ENCODE data around the gene PROS1. TPM values are rescaled to one million over a fixed set of nuclear protein-coding genes. Genes with fewer than 3 reads are reported as not detected.
"Not testable (repeated sequence)": the region's sequence is repeated elsewhere in the genome, so short reads cannot be mapped to it uniquely, and the experiment has no call there.

The PROS1 gene
- total and polyA plus RNA-seq, 2 donors (not counting 1 experiment from before 2014, with no cell fraction given): 0.03 TPM; not detected in 1

- CTCF ChIA-PET: no interaction called here
- H3K9me3 Mint-ChIP-seq (ENCODE audit: insufficient read depth): no peaks in the 10 kb centered on the region
- Histone ChIP-seq H3K4me3 (ENCODE audit: control extremely low read depth in 1 of 5, extremely low read depth in 1 of 5, insufficient read depth in 1 of 5, low read depth in 2 of 5, low read length in 4 of 5) (no peak overlapping the region), H3K79me2 (ENCODE audit: control insufficient read depth, insufficient read depth, low read length) (no peaks in the 10 kb centered on the region), H4K20me1 (ENCODE audit: control insufficient read depth, insufficient read depth, low read length, poor library complexity, severe bottlenecking) (no peaks in the 10 kb centered on the region), H2AFZ (ENCODE audit: insufficient read depth, low read depth, low read length, poor library complexity, severe bottlenecking) (no peak overlapping the region), H3K9ac (ENCODE audit: low read length) (no peak overlapping the region), H3K27me3 (replicated peaks in 1 of 4; ENCODE audit: control extremely low read depth in 1 of 4, control insufficient read depth in 3 of 4, insufficient read depth in 4 of 4, low read length in 3 of 4) (no peaks in the 10 kb centered on the region), H3K4me2 (replicated peaks; ENCODE audit: low read depth, low read length, poor library complexity, severe bottlenecking) (no peak overlapping the region), H3K9me3 (ENCODE audit: control extremely low read depth in 1 of 3, control insufficient read depth in 2 of 3, insufficient read depth in 1 of 3, low read length in 2 of 3) (no peaks in the 10 kb centered on the region), H3K4me1 (ENCODE audit: control insufficient read depth in 2 of 2, insufficient read depth in 2 of 2, low read length in 2 of 2) (no peaks in the 10 kb centered on the region), H3K27ac (ENCODE audit: low read length in 2 of 2) (no peak overlapping the region), H3K36me3 (replicated peaks in 1 of 2; ENCODE audit: control extremely low read depth in 1 of 2, control insufficient read depth in 1 of 2, extremely low read depth in 1 of 2, insufficient read depth in 2 of 2, low read length in 1 of 2) (no peaks in the 10 kb centered on the region)
- no peaks in the 10 kb centered on the region for H3K27me3 Mint-ChIP-seq
- intact Hi-C loops (cut with micrococcal nuclease): no loop called here
- no peaks in the 10 kb centered on the region for H3K4me1 Mint-ChIP-seq
- TF ChIP-seq EZH2 (IDR thresholded peaks at IDR 0.05; ENCODE audit: borderline replicate concordance, insufficient read depth, low read depth, low read length, poor library complexity, severe bottlenecking): no peak
- no peak for TF ChIP-seq CTCF (IDR thresholded peaks at IDR 0.05)
- POLR2A ChIA-PET: no interaction called here
- DNase-seq (no peak), ATAC-seq (ENCODE audit: low read depth) (no peak)
- no peak overlapping the region for H3K4me3 Mint-ChIP-seq
- WGBS (ENCODE audit: insufficient coverage): no CpG with 5 or more reads among the region's 2 CpGs
- H3K27ac Mint-ChIP-seq: no peak overlapping the region
These were observed 50.7 kb downstream of the PROS1 start for GRCh38 chr3:93923006-93923405.

DNA sequence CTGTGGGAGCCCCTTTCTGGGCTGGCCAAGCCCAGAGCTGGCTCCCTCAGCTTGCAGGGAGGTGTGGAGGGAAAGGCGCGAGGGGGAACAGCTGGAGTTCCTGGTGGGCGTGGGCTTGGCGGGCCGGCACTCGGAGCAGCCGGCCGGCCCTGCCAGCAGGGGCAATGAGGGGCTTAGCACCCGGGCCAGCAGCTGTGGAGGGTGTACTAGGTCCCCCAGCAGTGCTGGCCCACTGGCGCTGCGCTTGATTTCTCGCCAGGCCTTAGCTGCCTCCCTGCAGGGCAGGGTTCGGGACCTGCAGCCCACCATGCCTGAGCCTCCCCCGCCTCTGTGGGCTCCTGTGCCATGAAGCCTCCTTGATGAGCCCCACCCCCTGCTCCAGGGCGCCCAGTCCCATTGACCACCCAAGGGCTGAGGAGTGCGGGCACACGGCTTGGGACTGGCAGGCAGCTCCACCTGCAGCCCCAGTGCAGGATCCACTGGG, 56.1 kb downstream of the PROS1 start:
- H3K36me3 ChIP-seq (replicated peaks in 1 of 2; ENCODE audit: control extremely low read depth in 1 of 2, control insufficient read depth in 1 of 2, extremely low read depth in 1 of 2, insufficient read depth in 2 of 2, low read length in 1 of 2); CTCF ChIA-PET; intact Hi-C loops (cut with micrococcal nuclease); H3K4me1 Mint-ChIP-seq; H3K9me3 ChIP-seq (ENCODE audit: control extremely low read depth in 1 of 3, control insufficient read depth in 2 of 3, insufficient read depth in 1 of 3, low read length in 2 of 3); H3K27me3 Mint-ChIP-seq; H3K79me2 ChIP-seq (ENCODE audit: control insufficient read depth, insufficient read depth, low read length); H2AFZ ChIP-seq (ENCODE audit: insufficient read depth, low read depth, low read length, poor library complexity, severe bottlenecking); H3K4me2 ChIP-seq (replicated peaks; ENCODE audit: low read depth, low read length, poor library complexity, severe bottlenecking); H3K4me1 ChIP-seq (ENCODE audit: control insufficient read depth in 2 of 2, insufficient read depth in 2 of 2, low read length in 2 of 2); POLR2A ChIA-PET; ATAC-seq (ENCODE audit: low read depth); H3K27me3 ChIP-seq (replicated peaks in 1 of 4; ENCODE audit: control extremely low read depth in 1 of 4, control insufficient read depth in 3 of 4, insufficient read depth in 4 of 4, low read length in 3 of 4); H3K4me3 ChIP-seq (ENCODE audit: control extremely low read depth in 1 of 5, extremely low read depth in 1 of 5, insufficient read depth in 1 of 5, low read depth in 2 of 5, low read length in 4 of 5); H4K20me1 ChIP-seq (ENCODE audit: control insufficient read depth, insufficient read depth, low read length, poor library complexity, severe bottlenecking); H3K9ac ChIP-seq (ENCODE audit: low read length); DNase-seq; H3K27ac ChIP-seq (ENCODE audit: low read length in 2 of 2); H3K27ac Mint-ChIP-seq; H3K4me3 Mint-ChIP-seq; H3K9me3 Mint-ChIP-seq (ENCODE audit: insufficient read depth): not testable (repeated sequence)
- WGBS (ENCODE audit: insufficient coverage): 95% methylated on average over 17 of the region's 17 CpGs

GRCh38 chr3:93913623-93914022, 60.1 kb downstream of the PROS1 start:
- H3K36me3 ChIP-seq (replicated peaks in 1 of 2; ENCODE audit: control extremely low read depth in 1 of 2, control insufficient read depth in 1 of 2, extremely low read depth in 1 of 2, insufficient read depth in 2 of 2, low read length in 1 of 2); ATAC-seq (ENCODE audit: low read depth); H3K4me1 Mint-ChIP-seq; POLR2A ChIA-PET; H3K4me2 ChIP-seq (replicated peaks; ENCODE audit: low read depth, low read length, poor library complexity, severe bottlenecking); H2AFZ ChIP-seq (ENCODE audit: insufficient read depth, low read depth, low read length, poor library complexity, severe bottlenecking); H3K27me3 Mint-ChIP-seq; H3K9me3 Mint-ChIP-seq (ENCODE audit: insufficient read depth); H4K20me1 ChIP-seq (ENCODE audit: control insufficient read depth, insufficient read depth, low read length, poor library complexity, severe bottlenecking); CTCF ChIA-PET; H3K9ac ChIP-seq (ENCODE audit: low read length); H3K4me3 ChIP-seq (ENCODE audit: control extremely low read depth in 1 of 5, extremely low read depth in 1 of 5, insufficient read depth in 1 of 5, low read depth in 2 of 5, low read length in 4 of 5); H3K27me3 ChIP-seq (replicated peaks in 1 of 4; ENCODE audit: control extremely low read depth in 1 of 4, control insufficient read depth in 3 of 4, insufficient read depth in 4 of 4, low read length in 3 of 4); H3K9me3 ChIP-seq (ENCODE audit: control extremely low read depth in 1 of 3, control insufficient read depth in 2 of 3, insufficient read depth in 1 of 3, low read length in 2 of 3); intact Hi-C loops (cut with micrococcal nuclease); H3K27ac ChIP-seq (ENCODE audit: low read length in 2 of 2); DNase-seq; H3K27ac Mint-ChIP-seq; H3K79me2 ChIP-seq (ENCODE audit: control insufficient read depth, insufficient read depth, low read length); H3K4me1 ChIP-seq (ENCODE audit: control insufficient read depth in 2 of 2, insufficient read depth in 2 of 2, low read length in 2 of 2); H3K4me3 Mint-ChIP-seq: not testable (repeated sequence)
- WGBS (ENCODE audit: insufficient coverage): no CpG with 5 or more reads among the region's 1 CpG
